SW 1271 (cell line): Measurements from ENCODE around the gene PGAP3.
"Not testable (repeated sequence)": the region's sequence is repeated elsewhere in the genome, so short reads cannot be mapped to it uniquely, and the experiment has no call there.

Experiments
- DNase-seq, 2 experiments: peaks; one replicate each; lab custom pipeline; 2025; lab: John Stamatoyannopoulos, UW

Gene PGAP3

GRCh38 chr17:39687546-39688474 is at the start of gene PGAP3:
TSS of gene PGAP3 (minus strand) at chr17:39688057. CDS start at chr17:39688014, 43 bp downstream.
- no peak for DNase-seq

GRCh38 chr17:39737206-39737759 is 49.4 kb upstream of the PGAP3 start:
- DNase-seq: no peak

DNA sequence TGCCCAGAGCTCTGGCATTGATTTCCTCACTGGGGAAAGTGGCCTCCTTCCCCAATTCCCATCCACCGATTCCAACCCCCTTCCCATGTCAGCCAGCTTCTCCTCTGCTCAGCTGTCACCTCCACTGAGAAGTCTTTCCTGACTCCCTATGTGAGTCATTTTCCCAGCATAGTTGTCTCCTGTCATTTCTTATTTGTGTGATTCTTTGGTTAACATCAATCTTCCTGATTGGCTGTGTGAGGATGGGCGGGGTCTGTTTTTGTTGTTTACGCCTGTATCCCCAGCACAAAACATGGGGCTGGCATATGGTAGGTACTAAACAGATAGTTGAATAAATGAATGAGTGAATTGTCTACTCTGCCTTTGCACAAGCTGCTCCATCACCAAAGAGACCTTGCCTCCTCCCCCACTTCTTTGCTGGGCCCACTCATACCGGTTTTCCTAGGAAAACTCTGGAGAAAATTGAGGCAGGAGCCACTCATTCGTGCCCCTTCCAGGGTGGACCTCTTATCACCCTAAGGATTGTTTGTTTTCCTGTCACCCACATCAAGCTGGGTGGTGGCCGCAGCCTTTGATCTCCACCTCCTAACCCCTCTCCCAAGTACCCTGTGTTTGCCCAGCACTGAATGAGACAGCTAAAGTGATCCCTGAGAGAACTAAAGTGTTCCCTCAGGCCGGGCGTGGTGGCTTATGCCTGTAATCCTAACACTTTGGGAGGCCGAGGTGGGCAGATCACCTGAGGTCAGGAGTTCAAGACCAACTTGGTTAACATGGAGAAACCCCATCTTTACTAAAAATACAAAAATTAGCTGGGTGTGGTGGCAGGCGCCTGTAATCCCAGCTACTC is 48.7 kb upstream of the PGAP3 start:
- DNase-seq: peak in 1 of 2 experiments; percentile 35

GRCh38 chr17:39735882-39736281 is 48.0 kb upstream of the PGAP3 start:
- no peak for DNase-seq

DNA sequence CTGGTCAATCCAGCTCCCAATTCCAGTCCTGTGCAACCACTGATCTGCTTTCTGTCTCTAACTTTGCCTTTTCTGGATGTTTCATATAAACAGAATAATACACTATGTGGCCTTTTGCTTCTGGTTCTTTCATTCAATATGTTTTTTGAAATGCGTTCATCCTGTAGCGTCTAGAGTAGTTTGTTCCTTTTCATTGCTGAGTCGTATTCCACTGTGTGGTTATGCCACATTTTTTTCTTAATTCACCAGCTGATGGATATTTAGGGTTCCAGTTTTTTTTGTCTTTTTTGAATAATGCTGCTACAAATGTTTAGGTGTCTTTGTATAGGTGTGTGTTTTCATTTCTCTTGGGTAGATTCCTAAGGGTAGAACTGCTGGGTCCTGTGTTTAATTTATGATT is 44.7 kb upstream of the PGAP3 start:
- no peak for DNase-seq

- peak; percentile 69 to 71 for DNase-seq
Measured at GRCh38 chr17:39730095-39730921, 42.5 kb upstream of the PGAP3 start, which contains the start of gene MIEN1. TSS of gene MIEN1 (minus strand) at chr17:39730532. CDS start at chr17:39730495, 37 bp downstream.

DNA sequence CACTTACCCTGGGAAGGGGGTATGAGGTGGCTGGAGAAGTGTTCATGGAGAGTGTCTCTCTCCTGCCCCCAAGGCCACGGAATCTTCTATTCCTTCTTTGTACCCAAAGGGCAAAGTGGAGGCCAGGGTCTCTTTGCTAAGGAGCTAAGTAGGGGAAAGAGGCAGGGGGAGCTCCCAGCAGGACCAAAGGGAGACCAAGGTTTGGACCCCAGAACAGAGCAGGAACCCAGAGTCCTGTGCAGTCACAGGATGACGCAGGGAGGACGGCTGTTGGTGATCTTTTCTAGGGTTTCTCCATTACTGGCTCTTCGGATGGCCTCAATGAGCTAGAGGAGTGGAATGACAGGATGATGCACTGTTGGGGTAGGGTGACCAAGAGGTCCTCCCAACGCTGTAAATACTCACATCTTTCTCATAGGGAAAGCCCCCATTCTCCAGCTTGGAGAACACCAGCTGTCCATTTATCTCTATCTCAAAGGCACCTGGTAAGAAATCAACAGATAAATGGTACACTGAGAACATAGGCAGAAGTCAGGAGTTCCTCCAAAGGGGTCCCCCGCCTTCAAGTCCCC is 41.5 kb upstream of the PGAP3 start:
- DNase-seq: no peak

DNA sequence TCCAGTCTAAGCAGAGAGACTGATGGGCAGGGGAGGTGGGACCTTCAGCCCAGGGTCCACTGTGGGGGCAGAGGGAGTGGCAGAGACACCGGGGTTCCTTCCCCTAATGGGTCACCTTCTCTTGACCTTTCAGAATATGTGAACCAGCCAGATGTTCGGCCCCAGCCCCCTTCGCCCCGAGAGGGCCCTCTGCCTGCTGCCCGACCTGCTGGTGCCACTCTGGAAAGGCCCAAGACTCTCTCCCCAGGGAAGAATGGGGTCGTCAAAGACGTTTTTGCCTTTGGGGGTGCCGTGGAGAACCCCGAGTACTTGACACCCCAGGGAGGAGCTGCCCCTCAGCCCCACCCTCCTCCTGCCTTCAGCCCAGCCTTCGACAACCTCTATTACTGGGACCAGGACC is 39.7 kb upstream of the PGAP3 start:
- DNase-seq: no peak

DNA sequence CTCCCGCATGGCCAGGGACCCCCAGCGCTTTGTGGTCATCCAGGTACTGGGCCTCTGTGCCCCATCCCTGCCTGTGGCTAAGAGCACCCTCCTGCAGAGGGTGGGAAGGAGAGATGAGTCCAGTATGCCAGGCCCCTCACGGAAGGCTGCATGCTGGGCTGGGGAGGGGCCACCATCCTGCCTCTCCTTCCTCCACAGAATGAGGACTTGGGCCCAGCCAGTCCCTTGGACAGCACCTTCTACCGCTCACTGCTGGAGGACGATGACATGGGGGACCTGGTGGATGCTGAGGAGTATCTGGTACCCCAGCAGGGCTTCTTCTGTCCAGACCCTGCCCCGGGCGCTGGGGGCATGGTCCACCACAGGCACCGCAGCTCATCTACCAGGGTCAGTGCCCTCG is 38.8 kb upstream of the PGAP3 start:
- no peak for DNase-seq

GRCh38 chr17:39725923-39726322 is 38.1 kb upstream of the PGAP3 start:
- not testable (repeated sequence) for DNase-seq

GRCh38 chr17:39724731-39725130 is 36.9 kb upstream of the PGAP3 start:
- no peak for DNase-seq

- DNase-seq: no peak
Measured at GRCh38 chr17:39722965-39723848, 35.4 kb upstream of the PGAP3 start.

DNA sequence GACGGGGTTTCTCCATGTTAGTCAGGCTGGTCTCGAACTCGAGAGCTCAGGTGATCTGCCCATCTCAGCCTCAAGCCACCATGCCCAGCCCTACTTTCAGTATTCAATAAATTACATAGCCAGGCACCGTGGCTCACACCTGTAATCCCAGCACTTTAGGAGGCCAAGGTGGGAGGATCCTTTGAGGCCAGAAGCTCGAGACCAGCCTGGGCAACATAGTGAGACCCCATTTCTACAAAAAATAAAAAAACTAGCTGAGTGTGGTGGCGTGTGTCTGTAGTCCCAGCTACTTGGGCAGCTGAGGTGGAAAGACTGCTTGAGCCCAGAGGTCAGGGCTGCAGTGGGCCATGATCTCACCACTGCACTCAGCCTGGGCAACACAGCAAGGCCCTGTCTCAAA is 34.2 kb upstream of the PGAP3 start:
- DNase-seq: no peak

DNA sequence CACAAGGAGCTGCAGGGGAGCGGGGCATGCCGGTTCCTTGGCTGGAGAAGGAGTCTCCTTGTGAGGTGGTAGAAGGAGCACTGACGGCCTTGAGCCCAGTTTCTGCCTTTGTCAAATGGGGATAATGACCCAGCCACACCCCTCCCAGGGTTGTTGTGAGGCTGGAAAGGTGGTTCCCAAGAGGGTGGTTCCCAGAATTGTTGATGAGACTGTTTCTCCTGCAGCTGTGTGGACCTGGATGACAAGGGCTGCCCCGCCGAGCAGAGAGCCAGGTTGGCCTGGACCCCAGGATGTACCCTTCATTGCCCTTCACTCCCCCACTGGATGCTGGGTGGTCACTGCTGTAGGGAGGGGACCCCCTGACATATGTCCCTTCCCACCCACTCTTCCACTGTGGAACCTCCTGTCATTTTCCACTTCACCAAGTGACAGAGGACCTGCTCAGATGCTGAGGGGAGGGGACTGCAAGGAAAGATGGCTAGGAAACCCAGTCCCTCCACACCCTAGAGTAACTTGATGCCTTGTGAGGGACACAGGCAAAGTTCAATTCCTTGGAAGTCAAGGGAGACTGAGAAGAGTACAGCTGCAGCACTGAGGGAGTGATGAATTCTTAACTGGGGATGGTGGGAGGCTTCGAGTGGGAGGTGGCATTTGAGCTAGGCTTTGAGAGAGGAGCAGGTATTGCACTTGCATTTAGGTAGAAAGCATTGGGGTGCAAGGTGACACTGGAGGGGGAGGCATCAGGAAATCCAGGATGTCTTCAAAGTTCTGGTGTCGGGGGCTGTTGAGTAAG is 31.9 kb upstream of the PGAP3 start:
- no peak for DNase-seq

DNA sequence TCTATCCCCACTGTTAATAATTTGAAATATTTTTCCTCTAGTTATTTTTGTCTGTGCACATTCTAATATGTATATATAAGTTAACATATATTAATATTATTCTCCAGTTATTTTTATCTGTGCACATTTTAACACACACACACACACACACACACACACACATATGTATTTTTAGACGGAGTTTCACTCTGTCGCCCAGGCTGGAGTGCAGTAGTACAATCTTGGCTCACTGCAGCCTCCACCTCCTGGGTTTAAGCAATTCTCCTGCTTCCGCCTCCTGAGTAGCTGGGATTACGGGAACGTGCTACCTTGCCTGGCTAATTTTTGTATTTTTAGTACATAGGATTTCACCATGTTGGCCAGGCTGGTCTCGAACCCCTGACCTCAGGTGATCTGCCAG is 29.8 kb upstream of the PGAP3 start:
- DNase-seq: no peak

DNA sequence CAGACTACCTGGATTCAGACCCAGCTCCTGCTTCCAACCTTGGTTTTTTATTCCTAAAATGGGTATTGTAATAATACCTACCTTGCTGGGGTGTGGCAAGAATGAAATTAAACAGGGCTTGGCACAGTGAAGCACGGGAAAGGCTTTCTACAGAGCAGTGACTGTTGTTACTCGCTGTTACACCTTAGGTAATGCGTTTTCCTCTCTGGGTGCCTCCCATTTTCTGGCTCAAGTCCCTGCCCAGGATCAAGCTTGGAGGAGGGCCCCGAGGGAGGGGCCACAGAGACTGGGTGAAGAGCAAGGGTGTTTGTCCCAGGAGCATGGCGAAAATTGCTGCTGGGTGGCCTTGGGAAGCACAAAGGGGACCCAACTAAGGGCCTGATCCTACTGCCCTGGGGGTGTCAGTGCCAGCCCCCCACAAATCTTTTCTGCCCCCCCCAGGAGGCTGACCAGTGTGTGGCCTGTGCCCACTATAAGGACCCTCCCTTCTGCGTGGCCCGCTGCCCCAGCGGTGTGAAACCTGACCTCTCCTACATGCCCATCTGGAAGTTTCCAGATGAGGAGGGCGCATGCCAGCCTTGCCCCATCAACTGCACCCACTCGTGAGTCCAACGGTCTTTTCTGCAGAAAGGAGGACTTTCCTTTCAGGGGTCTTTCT is 29.2 kb upstream of the PGAP3 start:
- DNase-seq: no peak

- no peak for DNase-seq
Measured at GRCh38 chr17:39716073-39716818, 28.4 kb upstream of the PGAP3 start.
